Measurements from ENCODE around the gene VDR. TPM values are rescaled to one million over a fixed set of nuclear protein-coding genes. Genes with fewer than 3 reads are reported as not detected.
A peak's percentile ranks its signal among the peaks of the same experiment; 100 is the strongest.

The VDR gene
- total RNA-seq, 1 donor: 8.2 TPM

DNA sequence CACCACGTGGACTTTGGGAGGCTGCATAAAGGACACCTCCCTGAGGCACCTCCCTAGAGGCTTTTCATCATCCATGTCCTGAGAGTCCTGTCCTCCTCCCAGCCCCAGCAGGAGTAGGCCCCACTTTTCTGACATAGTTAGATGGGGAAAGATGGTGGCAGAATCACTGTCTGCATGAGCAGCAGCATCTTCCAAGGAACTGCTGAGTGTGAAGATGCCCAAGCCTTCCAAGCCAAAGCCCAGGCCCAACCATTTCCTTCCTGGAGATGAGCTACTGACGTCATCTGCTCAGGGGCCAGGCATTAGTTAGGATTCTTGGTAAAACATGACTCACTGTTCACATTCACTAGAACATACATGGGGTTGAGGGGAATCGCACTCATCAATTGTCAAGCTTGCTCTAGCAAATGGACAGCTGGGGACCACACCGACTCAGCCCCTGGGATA, 37.3 kb downstream of the VDR start:
- peak; percentile 86 for DNase-seq (ENCODE audit: low read depth)
- no peak overlapping the region for H3K4me3 ChIP-seq (ENCODE audit: low read depth, low read length)
- no peak for TF ChIP-seq CTCF (IDR thresholded peaks at IDR 0.05; ENCODE audit: insufficient read depth, low read depth, low read length)

DNA sequence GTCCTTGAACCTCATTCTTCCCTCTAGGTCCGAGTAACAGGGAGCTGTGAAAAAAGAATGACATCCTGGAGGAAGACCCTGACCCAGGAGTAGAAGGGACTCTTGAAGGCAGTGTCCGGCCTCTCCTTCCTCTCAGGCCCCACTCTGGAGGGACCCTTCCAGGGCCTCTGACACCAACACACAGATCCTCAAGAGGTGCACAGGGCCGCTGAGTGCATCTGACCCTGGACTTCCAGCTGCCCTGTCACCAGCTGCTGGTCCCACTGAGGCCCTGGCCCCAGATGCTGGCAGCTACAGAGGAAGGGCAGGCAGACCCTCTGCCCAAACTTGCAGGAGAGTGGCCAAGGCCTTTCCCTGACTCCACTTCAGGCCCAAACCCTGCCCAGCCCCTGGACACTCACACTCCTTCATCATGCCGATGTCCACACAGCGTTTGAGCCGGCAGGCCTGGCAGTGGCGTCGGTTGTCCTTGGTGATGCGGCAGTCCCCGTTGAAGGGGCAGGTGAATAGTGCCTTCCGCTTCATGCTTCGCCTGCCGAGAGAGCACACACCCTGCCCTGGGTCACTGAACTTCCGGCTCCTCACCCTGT, 40.1 kb downstream of the VDR start:
- no peak for TF ChIP-seq CTCF (IDR thresholded peaks at IDR 0.05; ENCODE audit: insufficient read depth, low read depth, low read length)
- no peak overlapping the region for H3K4me3 ChIP-seq (ENCODE audit: low read depth, low read length)
- no peak for DNase-seq (ENCODE audit: low read depth)

GRCh38 chr12:47863985-47864384, 40.8 kb downstream of the VDR start:
- TF ChIP-seq CTCF (IDR thresholded peaks at IDR 0.05; ENCODE audit: insufficient read depth, low read depth, low read length): no peak
- no peak for DNase-seq (ENCODE audit: low read depth)
- H3K4me3 ChIP-seq (ENCODE audit: low read depth, low read length): no peak overlapping the region

DNA sequence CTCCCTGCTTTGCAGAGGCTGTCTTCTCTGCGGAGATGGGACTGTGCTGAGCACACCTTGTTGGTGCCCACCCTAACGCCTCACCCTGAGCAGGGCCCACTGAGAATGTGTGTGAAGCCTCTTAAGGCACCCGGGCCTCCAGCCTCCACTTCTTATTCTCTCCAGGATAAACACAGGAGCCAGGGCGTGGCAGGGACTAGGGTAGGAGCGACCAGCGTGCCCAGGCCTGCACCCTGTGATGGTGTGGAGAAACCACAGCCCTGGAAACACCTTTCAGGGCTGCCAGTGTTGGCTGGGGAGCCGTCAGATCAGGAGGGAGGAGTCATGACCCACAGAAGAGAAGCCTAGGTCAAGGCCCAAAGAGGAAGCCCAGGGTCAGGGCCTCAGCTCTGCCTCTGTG, 41.3 kb downstream of the VDR start:
- DNase-seq (ENCODE audit: low read depth): no peak
- no peak overlapping the region for H3K4me3 ChIP-seq (ENCODE audit: low read depth, low read length)
- no peak for TF ChIP-seq CTCF (IDR thresholded peaks at IDR 0.05; ENCODE audit: insufficient read depth, low read depth, low read length)

GRCh38 chr12:47862881-47863280, 41.9 kb downstream of the VDR start:
- no peak for TF ChIP-seq CTCF (IDR thresholded peaks at IDR 0.05; ENCODE audit: insufficient read depth, low read depth, low read length)
- no peak for DNase-seq (ENCODE audit: low read depth)
- no peak overlapping the region for H3K4me3 ChIP-seq (ENCODE audit: low read depth, low read length)

DNA sequence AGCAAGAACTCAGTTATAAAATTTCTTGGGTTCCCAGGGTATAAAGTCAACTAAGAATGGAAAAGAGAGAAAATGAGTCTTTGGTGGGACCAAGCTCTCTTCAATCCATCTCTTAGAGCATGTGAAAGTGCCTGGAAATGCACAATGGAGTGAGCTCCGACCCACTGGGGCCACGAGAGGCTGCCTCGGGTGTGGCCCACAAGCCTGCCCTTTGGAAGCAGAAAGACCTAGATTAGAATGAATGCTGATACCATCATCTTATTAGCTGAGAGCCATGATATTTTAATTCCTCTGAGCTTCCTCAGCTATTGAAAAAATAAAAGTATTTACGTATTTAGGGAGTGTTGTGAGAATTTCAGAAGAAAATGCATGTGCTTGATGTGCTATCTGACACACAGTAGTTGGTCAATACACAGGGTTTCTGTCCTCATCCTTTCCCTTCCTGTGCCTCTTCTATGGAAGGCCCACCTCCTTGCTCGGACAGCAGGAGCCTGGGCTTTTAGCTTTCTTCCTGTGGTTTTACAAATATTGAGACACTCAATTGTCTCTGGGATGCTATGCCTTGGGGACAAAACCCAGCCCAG, 42.5 kb downstream of the VDR start:
- H3K4me3 ChIP-seq (ENCODE audit: low read depth, low read length): no peak overlapping the region
- TF ChIP-seq CTCF (IDR thresholded peaks at IDR 0.05; ENCODE audit: insufficient read depth, low read depth, low read length): no peak
- no peak for DNase-seq (ENCODE audit: low read depth)

DNA sequence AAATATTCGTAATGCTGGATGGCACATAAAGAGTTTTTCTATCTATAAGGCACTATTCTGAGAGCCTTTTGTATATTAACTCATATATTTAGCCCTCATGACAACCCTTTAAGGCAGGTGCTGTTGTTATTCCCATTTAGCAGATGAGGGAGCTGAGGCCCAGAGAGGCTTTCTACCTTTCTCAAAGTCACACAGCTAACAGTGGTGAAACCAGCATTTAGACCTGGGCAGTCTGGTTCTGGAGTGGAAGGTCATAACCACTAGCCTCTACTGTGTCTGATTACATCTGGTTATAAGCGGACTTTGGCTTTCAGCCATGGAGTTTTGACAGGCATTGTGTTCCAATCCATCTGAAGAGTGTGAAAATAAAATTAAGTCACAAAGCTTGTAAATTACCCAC, 43.9 kb downstream of the VDR start:
- no peak for DNase-seq (ENCODE audit: low read depth)
- H3K4me3 ChIP-seq (ENCODE audit: low read depth, low read length): no peak overlapping the region
- TF ChIP-seq CTCF (IDR thresholded peaks at IDR 0.05; ENCODE audit: insufficient read depth, low read depth, low read length): no peak

Data from fibroblast of villous mesenchyme (primary cell).